HepG2 (cell line): ENCODE data around the gene GABBR2.

ENCODE experiments used
- CTCF ChIP-seq: sonication (generic); formaldehyde crosslinking; IDR thresholded peaks from 2 replicates; pipeline ENCODE4 v1.5.0; 2020; ENCODE audit warnings: mild to moderate bottlenecking, missing genetic modification reagents, moderate library complexity
- FOXC1 ChIP-seq: sonication (generic); formaldehyde crosslinking; IDR thresholded peaks from 2 replicates; pipeline ENCODE4 v1.8.0; 2022; ENCODE audit warnings: mild to moderate bottlenecking, missing genetic modification reagents, borderline replicate concordance
- POLR2A ChIP-seq, 2 experiments: IDR thresholded peaks; 2 replicates each; pipeline ENCODE4 v1.6.1; 2011; ENCODE audit warnings: low read depth in 2 of 2, low read length in 2 of 2, mild to moderate bottlenecking in 1 of 2, moderate library complexity in 1 of 2; ENCODE audit not compliant: insufficient read depth in 1 of 2
- ZKSCAN8 ChIP-seq: IDR thresholded peaks from 2 replicates; pipeline ENCODE4 v1.6.1; 2016; ENCODE audit warnings: borderline replicate concordance, missing genetic modification reagents, missing compliant biosample characterization
- ZNF350 ChIP-seq: sonication (generic); formaldehyde crosslinking; IDR thresholded peaks from 2 replicates; pipeline ENCODE4 v1.4.0; 2020; ENCODE audit warnings: mild to moderate bottlenecking, low read depth, missing genetic modification reagents, borderline replicate concordance
- ZNF687 ChIP-seq: sonication (generic); formaldehyde crosslinking; IDR thresholded peaks from 2 replicates; pipeline ENCODE4 v1.5.1; 2020; ENCODE audit warnings: mild to moderate bottlenecking, missing genetic modification reagents, moderate library complexity

GRCh38 chr9:98619788-98620187 is 88.9 kb downstream of the GABBR2 start:
- TF ChIP-seq ZNF350 (CRISPR knock-in tag) (no peak), POLR2A (IDR thresholded peaks at IDR 0.05; ENCODE audit: insufficient read depth in 1 of 2, low read depth in 2 of 2, low read length in 2 of 2) (no peak), ZNF687 (CRISPR knock-in tag) (no peak), ZKSCAN8 (no peak), CTCF (no peak), FOXC1 (CRISPR knock-in tag) (no peak)
